ENCODE measurements around the gene PICK1.

DNA sequence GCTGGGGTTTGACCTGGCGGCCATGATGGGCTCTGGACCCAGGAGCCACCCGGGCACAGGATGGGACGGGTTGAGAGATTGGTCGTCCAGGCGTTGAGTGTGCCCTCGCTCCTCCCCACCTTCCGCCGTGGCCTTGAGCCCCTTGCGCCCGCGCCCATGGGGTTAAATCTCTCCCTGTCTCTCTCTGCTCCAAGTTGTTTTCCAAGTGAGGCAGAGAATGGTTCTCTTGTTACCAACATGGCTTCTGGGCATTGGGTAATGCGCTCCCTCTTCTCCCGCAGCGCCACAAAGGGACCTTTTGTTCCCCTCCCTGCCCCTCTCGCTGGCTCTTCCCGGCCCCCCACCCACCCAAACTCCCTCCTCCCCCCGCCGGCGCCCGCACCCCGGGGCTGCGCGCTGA lies 18.8 kb upstream of the PICK1 start:
- TF ChIP-seq, protein P1, sequence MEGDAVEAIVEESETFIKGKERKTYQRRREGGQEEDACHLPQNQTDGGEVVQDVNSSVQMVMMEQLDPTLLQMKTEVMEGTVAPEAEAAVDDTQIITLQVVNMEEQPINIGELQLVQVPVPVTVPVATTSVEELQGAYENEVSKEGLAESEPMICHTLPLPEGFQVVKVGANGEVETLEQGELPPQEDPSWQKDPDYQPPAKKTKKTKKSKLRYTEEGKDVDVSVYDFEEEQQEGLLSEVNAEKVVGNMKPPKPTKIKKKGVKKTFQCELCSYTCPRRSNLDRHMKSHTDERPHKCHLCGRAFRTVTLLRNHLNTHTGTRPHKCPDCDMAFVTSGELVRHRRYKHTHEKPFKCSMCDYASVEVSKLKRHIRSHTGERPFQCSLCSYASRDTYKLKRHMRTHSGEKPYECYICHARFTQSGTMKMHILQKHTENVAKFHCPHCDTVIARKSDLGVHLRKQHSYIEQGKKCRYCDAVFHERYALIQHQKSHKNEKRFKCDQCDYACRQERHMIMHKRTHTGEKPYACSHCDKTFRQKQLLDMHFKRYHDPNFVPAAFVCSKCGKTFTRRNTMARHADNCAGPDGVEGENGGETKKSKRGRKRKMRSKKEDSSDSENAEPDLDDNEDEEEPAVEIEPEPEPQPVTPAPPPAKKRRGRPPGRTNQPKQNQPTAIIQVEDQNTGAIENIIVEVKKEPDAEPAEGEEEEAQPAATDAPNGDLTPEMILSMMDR (IDR thresholded peaks at IDR 0.05 in 2 of 3, conservative IDR thresholded peaks at IDR 0.05 in 1 of 3; ENCODE audit: control insufficient read depth in 2 of 3, extremely low read depth in 1 of 3, insufficient read depth in 1 of 3, low read depth in 3 of 3, low read length in 3 of 3) = no peak
- no peak for TF ChIP-seq POLR2AphosphoS5 (IDR thresholded peaks at IDR 0.05; ENCODE audit: low read length)
- no peak for TF ChIP-seq ZBED1 (IDR thresholded peaks at IDR 0.05; ENCODE audit: borderline replicate concordance)
